K562 (cell line): Measurements from ENCODE around the gene SPNS2. TPM values are rescaled to one million over a fixed set of nuclear protein-coding genes. Genes with fewer than 3 reads are reported as not detected.

Experiments
- CBX8 ChIP-seq: fragments of 200-600 bp; sonication (generic); IDR thresholded peaks from 2 replicates; pipeline ENCODE4 v1.6.1; 2012; ENCODE audit warnings: borderline replicate concordance, mixed run types, low read depth, mild to moderate bottlenecking, moderate library complexity, mixed read lengths, low read length, control low read depth, inconsistent platforms; ENCODE audit not compliant: poor library complexity, severe bottlenecking; ENCODE audit errors: extremely low read depth
- CREM ChIP-seq: IDR thresholded peaks from 2 replicates; pipeline ENCODE4 v1.6.1; 2014; ENCODE audit warnings: antibody characterized with exemption, low read depth
- DDX20 ChIP-seq: fragments of 450-650 bp; IDR thresholded peaks from 2 replicates; pipeline ENCODE4 v1.6.1; 2016; ENCODE audit warnings: missing genetic modification characterization, low read depth, mild to moderate bottlenecking, missing compliant biosample characterization, moderate library complexity
- FOXK2 ChIP-seq, 2 experiments: fragments of 450-650 bp; IDR thresholded peaks in 1 of 2; conservative IDR thresholded peaks in 1 of 2; 2 replicates each; pipeline ENCODE4 v1.6.1; 2016; ENCODE audit warnings: low read depth in 2 of 2, mild to moderate bottlenecking in 1 of 2
- KAT7 ChIP-seq: sonication (generic); formaldehyde crosslinking; IDR thresholded peaks from 2 replicates; pipeline ENCODE4 v1.8.0; 2022; ENCODE audit warnings: missing genetic modification reagents, mild to moderate bottlenecking, borderline replicate concordance
- KLF10 ChIP-seq: fragments of 250-450 bp; sonication (Bioruptor Pico); IDR thresholded peaks from 2 replicates; pipeline ENCODE4 v1.6.1; 2021; ENCODE audit warnings: matching md5 sums
- MCM5 ChIP-seq: fragments of 450-650 bp; IDR thresholded peaks from 2 replicates; pipeline ENCODE4 v1.6.1; 2016; ENCODE audit warnings: low read depth
- NR0B1 ChIP-seq: fragments of 450-650 bp; IDR thresholded peaks from one replicate; pipeline ENCODE4 v1.6.1; 2018; ENCODE audit warnings: mild to moderate bottlenecking, moderate library complexity; ENCODE audit not compliant: partially characterized antibody
- POLR3A ChIP-seq: IDR thresholded peaks from 2 replicates; pipeline ENCODE4 v1.6.1; 2011; ENCODE audit warnings: borderline replicate concordance, mild to moderate bottlenecking, moderate library complexity; ENCODE audit not compliant: insufficient read length, insufficient read depth; ENCODE audit errors: extremely low read depth
- REST ChIP-seq, 2 experiments: fragments of 450-650 bp; formaldehyde crosslinking in 1 of 2; IDR thresholded peaks; 2 replicates each; pipeline versions ENCODE4 v1.4.0 to v1.6.1; 2014 to 2020; ENCODE audit warnings: mild to moderate bottlenecking in 2 of 2, borderline replicate concordance in 1 of 2, low read depth in 1 of 2
- SAFB ChIP-seq: fragments of 200-400 bp; formaldehyde crosslinking; IDR thresholded peaks from 2 replicates; pipeline ENCODE4 v1.6.1; 2017; ENCODE audit warnings: low read depth, low read length, borderline replicate concordance
- SMARCA5 ChIP-seq: fragments of 450-650 bp; IDR thresholded peaks from 2 replicates; pipeline ENCODE4 v1.6.1; 2016
- TEAD1 ChIP-seq, 2 experiments: fragments of 450-650 bp in 1 of 2; sonication (generic) in 1 of 2; formaldehyde crosslinking; IDR thresholded peaks; 2 replicates each; pipeline versions ENCODE4 v1.4.0 to v1.8.0; 2020 to 2022; ENCODE audit warnings: mild to moderate bottlenecking in 2 of 2, missing genetic modification reagents in 1 of 2
- TFE3 ChIP-seq: fragments of 450-650 bp; formaldehyde crosslinking; IDR thresholded peaks from 2 replicates; pipeline ENCODE4 v1.4.0; 2020; ENCODE audit warnings: mild to moderate bottlenecking, mixed read lengths
- ZNF239 ChIP-seq: fragments of 250-450 bp; sonication (Bioruptor Pico); IDR thresholded peaks from 2 replicates; pipeline ENCODE4 v1.4.0; 2020; ENCODE audit warnings: mild to moderate bottlenecking
- polyA plus RNA-seq, 8 experiments: library from polyadenylated mRNA; depleted of rRNA in 4 of 8; stranded (reverse) in 5 of 8; unstranded in 3 of 8; fragments of >200 nt; fragmentation: Nextera tagmentation in 2 of 8; fragmentation: Illumina TruSeq in 1 of 8; extraction: Ambion mirVana in 2 of 8; extraction: Trizol in 1 of 8; gene quantifications; 2 replicates each; pipeline versions ENCODE4 v1.2.1 to v1.2.3, GENCODE V29; 2011 to 2014; ENCODE audit warnings: inconsistent platforms in 1 of 8, missing spikeins in 1 of 8
- total RNA-seq, 7 experiments: library from RNA; depleted of rRNA in 6 of 7; stranded (reverse); fragments of >200 nt in 6 of 7; fragmentation: Illumina TruSeq in 2 of 7; extraction: Trizol in 2 of 7; gene quantifications; 2 replicates each; pipeline versions ENCODE4 v1.2.1 to v1.2.3, GENCODE V29; 2011 to 2021; ENCODE audit warnings: low replicate concordance in 1 of 7

The SPNS2 gene
- total and polyA plus RNA-seq, 9 of the 15 experiments (the other 6 are each of a cell fraction or from before 2014, with no cell fraction given): 0.06 TPM; not detected in 8

DNA sequence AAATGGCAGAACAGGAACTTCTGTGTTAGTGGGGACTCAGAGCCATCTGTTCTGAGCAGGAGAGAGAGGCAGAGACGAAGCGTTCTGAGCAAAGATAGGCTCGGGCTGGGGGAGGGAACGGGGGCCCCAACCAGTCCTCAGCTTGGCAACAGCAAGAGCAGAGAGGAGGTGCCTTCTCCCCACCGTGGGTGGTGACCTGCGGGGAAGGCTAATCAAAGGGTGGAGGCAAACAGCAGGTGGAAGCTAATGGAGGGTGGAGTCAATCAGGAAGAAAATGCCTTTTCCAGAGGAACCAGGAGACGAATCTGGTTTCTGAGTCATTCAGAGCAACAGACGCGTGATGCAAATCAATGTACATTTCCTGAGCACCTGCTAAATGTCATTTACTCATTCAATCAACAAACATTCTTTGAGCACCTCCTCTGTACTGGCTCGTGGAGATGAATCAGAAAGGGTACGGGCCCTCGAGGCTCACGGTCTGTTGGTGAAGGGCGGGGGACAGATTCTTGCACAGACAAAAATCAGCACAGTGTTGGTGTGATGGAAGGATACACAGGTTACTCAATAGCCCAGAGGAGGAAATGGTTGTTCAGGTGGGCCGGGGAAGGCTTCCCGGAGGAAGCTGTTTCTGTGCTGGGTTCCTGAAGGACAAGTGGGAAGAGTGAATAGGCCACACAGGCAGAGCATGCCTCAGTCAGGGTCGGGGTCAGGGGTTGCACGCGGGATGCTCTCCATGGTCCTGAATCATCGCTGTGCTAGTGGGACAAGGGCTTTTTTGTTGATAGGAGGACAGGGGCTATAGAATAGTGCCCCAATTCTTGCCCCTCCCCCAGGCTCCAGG, 5.7 kb upstream of the SPNS2 start (continued):
- TF ChIP-seq REST (IDR thresholded peaks at IDR 0.05; ENCODE audit: borderline replicate concordance) (peak; percentile 99), REST (CRISPR knock-in tag; IDR thresholded peaks at IDR 0.05; ENCODE audit: low read depth) (peak; percentile 95), TEAD1 (CRISPR knock-in tag; IDR thresholded peaks at IDR 0.05) (peak in 1 of 2 experiments; percentile 27; a peak in 1 of 4 replicates), ZNF239 (no peak), CBX8 (no peak), KAT7 (CRISPR knock-in tag) (no peak), SAFB (no peak), CREM (peak; percentile 55; the same call in 1 of the 2 replicates), TFE3 (CRISPR knock-in tag) (no peak), POLR3A (no peak), MCM5 (no peak), KLF10 (no peak), SMARCA5 (no peak), NR0B1 (no peak), FOXK2 (conservative IDR thresholded peaks at IDR 0.05 in 1 of 2, IDR thresholded peaks at IDR 0.05 in 1 of 2; ENCODE audit: low read depth in 2 of 2) (no peak), DDX20 (tag) (no peak)
